Measurements from ENCODE around the gene TRMT1L. TPM values are rescaled to one million over a fixed set of nuclear protein-coding genes. Genes with fewer than 3 reads are reported as not detected.

The TRMT1L gene
- total and polyA plus RNA-seq, 10 of the 15 experiments (the other 5 are each of a cell fraction or from before 2014, with no cell fraction given), result 3.5 to 35.2 (median 16.9) TPM

DNA sequence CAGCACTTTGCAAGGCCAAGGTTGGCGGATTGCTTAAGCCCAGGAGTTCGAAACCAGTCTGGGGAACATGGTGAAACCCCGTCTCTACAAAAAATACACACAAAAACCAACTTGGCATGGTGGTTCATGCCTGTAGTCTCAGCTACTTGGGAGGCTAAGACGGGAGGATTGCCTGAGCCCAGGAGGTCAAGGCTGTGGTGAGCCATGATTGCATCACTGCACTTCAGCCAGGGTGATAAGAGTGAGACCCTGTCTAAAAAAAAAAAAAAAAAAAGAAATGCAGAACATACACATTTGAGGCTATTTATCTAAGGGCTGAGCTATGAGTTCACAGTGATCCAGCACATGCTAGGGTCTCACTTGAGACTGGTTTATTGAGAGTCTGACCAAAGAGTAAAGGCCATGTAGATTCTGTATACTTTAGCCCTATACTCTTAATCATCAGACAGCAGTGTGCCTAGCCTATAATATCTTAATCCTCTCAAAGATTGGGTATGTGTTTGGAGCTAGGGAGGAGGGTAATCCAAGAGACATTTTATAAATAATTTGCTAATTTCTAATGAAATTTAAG is 87.5 kb downstream of the TRMT1L start:
- ChIA-PET POLR2A (interaction anchor here (0.6 to 1.2 kb wide), 2 partner anchors 10 to 26 kb away, joined by 3 read pairs; no protein-coding TSS in a partner anchor), RAD21 (ENCODE audit: unreplicated experiment) (no interaction called here), SMC1A (ENCODE audit: uncharacterized antibody, unreplicated experiment) (interaction anchor here (0.7 to 2.8 kb wide), 7 partner anchors 11 to 101 kb away, joined by 3 to 6 read pairs (median 3); no protein-coding TSS in a partner anchor), CTCF (interaction anchor here (0.9 to 1.5 kb wide), 2 partner anchors 8 to 101 kb away, joined by 3 to 4 read pairs; no protein-coding TSS in a partner anchor)
- intact Hi-C loops (cut with micrococcal nuclease; ENCODE audit: unreplicated experiment) (no loop called here), in situ Hi-C loops (cut with MboI) (no loop called here)
- no peaks in the 10 kb centered on the region for H3K4me1 ChIP-seq (ENCODE audit: control insufficient read depth, insufficient read depth, low read length)
- no peaks in the 10 kb centered on the region; the same call in 1 of the 3 replicates for H3K9me3 ChIP-seq (replicated peaks; ENCODE audit: control insufficient read depth, insufficient read depth, low read length)
- H3K79me2 ChIP-seq (ENCODE audit: control insufficient read depth, insufficient read depth, low read length), result no peaks in the 10 kb centered on the region; the same call in 1 of the 2 replicates
- TF ChIP-seq ZSCAN29 (IDR thresholded peaks at IDR 0.05) (no peak), TARDBP (IDR thresholded peaks at IDR 0.05; ENCODE audit: borderline replicate concordance) (no peak), NBN (IDR thresholded peaks at IDR 0.05) (no peak), GABPA (IDR thresholded peaks at IDR 0.05; ENCODE audit: low read depth) (no peak), MYC (IDR thresholded peaks at IDR 0.05; ENCODE audit: insufficient read depth, insufficient read length, insufficient replicate concordance, low read length, severe bottlenecking) (no peak), SIX5 (IDR thresholded peaks at IDR 0.05; ENCODE audit: low read depth, low read length, severe bottlenecking) (no peak), NRF1 (conservative IDR thresholded peaks at IDR 0.05; ENCODE audit: low read depth, low read length) (no peak)
- TF ChIP-seq, protein P1, sequence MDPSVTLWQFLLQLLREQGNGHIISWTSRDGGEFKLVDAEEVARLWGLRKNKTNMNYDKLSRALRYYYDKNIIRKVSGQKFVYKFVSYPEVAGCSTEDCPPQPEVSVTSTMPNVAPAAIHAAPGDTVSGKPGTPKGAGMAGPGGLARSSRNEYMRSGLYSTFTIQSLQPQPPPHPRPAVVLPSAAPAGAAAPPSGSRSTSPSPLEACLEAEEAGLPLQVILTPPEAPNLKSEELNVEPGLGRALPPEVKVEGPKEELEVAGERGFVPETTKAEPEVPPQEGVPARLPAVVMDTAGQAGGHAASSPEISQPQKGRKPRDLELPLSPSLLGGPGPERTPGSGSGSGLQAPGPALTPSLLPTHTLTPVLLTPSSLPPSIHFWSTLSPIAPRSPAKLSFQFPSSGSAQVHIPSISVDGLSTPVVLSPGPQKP (IDR thresholded peaks at IDR 0.05; ENCODE audit: low read depth, low read length), result no peak
- TF ChIP-seq, protein P2, sequence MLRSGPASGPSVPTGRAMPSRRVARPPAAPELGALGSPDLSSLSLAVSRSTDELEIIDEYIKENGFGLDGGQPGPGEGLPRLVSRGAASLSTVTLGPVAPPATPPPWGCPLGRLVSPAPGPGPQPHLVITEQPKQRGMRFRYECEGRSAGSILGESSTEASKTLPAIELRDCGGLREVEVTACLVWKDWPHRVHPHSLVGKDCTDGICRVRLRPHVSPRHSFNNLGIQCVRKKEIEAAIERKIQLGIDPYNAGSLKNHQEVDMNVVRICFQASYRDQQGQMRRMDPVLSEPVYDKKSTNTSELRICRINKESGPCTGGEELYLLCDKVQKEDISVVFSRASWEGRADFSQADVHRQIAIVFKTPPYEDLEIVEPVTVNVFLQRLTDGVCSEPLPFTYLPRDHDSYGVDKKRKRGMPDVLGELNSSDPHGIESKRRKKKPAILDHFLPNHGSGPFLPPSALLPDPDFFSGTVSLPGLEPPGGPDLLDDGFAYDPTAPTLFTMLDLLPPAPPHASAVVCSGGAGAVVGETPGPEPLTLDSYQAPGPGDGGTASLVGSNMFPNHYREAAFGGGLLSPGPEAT (IDR thresholded peaks at IDR 0.05; ENCODE audit: low read depth), result no peak
- H3K36me3 ChIP-seq (ENCODE audit: control insufficient read depth in 2 of 2, insufficient read depth in 2 of 2, low read length in 1 of 2), result no peaks in the 10 kb centered on the region
- no peak for FAIRE-seq
- no peak for DNase-seq (ENCODE audit: low read depth, low spot score)
- H3K27me3 ChIP-seq (replicated peaks in 1 of 2; ENCODE audit: control insufficient read depth in 2 of 2, insufficient read depth in 2 of 2, low read length in 1 of 2), result no peaks in the 10 kb centered on the region
- no peaks in the 10 kb centered on the region for H4K20me1 ChIP-seq (ENCODE audit: control insufficient read depth, insufficient read depth)
- no peak overlapping the region for H3K4me2 ChIP-seq (ENCODE audit: control insufficient read depth, insufficient read depth)
- no peak for ATAC-seq
- H3K27ac ChIP-seq (ENCODE audit: control insufficient read depth, insufficient read depth), result no peak overlapping the region
- H3K4me3 ChIP-seq, result no peak overlapping the region
- 95% methylated on average over 4 of the region's 4 CpGs for WGBS (ENCODE audit: insufficient coverage, insufficient replicate concordance, low lambda C conversion rate, missing lambda C conversion rate)
- no peak overlapping the region for H3K9ac ChIP-seq (ENCODE audit: control insufficient read depth, insufficient read depth, low read length)
- BruUV-seq (replicated peaks), result no TSS peak
- no peak overlapping the region for H2AFZ ChIP-seq (ENCODE audit: control insufficient read depth, low read depth, low read length)
